GM10266 (cell line): ENCODE measurements around the gene KMT5C.
A peak's percentile ranks its signal among the peaks of the same experiment; 100 is the strongest.

Experiments
- DNase-seq: peaks from one replicate; pipeline ENCODE4 v3.0.0; 2012; ENCODE audit errors: extremely low spot score
- CTCF ChIP-seq: IDR thresholded peaks from 2 replicates; pipeline ENCODE4 v1.5.1; 2012; ENCODE audit warnings: mild to moderate bottlenecking, low read depth; ENCODE audit not compliant: control insufficient read depth, insufficient read depth; ENCODE audit errors: missing control alignments

Gene KMT5C

DNA sequence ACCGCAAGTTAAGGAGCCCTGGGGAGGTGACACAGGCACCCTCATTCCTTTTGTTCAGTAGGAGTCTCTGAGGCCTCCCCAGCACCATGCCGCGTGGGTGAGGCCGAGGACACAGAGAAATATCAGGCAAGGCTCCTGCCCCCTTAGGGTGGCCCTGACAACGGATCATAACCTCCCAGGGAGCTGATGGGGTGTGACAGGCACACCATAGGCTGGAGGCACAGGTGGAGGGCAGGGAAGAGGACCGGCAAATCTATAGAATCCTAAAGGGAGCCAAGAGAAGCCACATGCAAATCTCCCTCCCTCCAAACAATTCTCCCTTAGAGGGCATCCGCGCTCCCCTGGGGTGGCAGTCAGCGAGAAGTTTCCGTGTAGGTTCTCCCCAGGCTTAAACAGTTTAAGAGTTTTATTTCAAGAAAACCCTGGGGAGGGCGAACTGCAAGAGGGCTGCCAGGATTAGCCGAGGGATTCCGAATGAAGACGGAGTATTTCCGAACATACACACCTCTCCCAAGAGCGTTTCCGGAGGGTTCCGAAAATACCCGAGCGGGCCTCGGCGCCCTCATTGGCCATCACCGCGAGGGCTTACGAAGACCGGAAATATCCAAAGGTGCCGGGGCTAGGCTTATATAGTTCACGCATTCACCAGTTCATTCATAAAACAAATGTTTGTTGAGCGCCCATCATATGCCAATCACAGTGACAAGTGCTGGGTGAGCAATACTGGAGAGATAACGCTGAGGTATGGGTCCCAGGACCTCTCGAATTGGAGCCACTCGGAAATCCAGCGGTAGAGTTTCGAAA lies 45.4 kb downstream of the KMT5C start:
- peak; percentile 98 for DNase-seq
- TF ChIP-seq CTCF, result no peak

DNA sequence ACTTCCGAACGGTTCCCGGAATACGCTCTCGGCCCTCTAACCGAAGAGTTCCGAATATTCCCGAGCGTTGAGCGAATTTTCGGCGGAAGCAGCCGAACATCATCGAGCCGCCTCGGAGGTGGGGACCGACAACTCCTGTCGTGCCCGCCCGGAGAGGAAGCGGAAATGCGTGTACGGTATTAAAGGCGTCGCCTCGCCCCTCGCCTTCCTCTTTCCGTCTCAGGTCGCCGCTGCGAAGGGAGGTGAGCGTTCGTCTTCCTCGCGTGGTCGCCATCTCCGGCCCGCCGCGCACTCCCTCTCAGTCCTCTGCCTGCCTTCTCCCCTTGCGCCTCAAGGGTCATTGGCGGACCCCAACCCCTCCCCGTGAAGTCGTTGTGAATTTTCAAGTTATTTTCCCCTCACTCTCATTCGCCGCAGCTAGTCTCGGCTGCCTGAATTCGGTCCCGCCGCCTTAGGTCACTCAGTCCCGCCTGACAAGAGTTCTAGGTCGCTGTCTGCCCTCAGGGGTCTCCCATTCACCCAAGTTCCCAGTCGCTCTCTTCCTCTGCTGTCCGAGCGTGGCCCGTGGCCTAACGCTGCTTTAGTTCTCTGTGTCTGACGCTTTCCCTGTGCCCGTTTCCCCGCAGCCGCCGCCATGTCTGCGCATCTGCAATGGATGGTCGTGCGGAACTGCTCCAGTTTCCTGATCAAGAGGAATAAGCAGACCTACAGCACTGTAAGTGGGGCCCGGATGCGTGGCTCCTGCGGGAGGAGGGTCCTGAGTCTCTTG lies 46.2 kb downstream of the KMT5C start, which contains the start of gene RPL28:
Gene RPL28, plus strand, starts transcription at position 209 of the 769 bp plus-strand sequence. Its CDS starts 426 bp downstream, at position 635.
- no peak for TF ChIP-seq CTCF
- peak; percentile 97 for DNase-seq

DNA sequence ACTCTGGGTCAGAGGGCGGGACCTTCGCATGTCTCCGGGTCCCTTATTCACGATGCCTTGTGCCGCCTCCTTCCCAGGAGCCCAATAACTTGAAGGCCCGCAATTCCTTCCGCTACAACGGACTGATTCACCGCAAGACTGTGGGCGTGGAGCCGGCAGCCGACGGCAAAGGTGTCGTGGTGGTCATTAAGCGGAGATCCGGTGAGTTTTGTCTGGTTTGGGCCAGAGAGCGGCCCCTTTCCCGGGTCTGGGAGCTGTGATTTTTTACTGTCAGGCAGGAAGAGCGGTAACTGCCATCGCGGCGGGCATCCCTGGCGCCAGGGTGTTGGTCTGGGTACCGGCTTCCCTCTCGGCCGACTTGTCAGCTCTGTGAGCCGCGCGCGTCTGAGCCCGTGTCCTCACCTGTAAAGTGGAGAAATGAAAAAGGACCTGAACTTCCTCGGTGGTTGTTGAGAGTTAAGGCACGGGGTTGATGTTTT lies 46.9 kb downstream of the KMT5C start:
- no peak for TF ChIP-seq CTCF
- no peak for DNase-seq

DNA sequence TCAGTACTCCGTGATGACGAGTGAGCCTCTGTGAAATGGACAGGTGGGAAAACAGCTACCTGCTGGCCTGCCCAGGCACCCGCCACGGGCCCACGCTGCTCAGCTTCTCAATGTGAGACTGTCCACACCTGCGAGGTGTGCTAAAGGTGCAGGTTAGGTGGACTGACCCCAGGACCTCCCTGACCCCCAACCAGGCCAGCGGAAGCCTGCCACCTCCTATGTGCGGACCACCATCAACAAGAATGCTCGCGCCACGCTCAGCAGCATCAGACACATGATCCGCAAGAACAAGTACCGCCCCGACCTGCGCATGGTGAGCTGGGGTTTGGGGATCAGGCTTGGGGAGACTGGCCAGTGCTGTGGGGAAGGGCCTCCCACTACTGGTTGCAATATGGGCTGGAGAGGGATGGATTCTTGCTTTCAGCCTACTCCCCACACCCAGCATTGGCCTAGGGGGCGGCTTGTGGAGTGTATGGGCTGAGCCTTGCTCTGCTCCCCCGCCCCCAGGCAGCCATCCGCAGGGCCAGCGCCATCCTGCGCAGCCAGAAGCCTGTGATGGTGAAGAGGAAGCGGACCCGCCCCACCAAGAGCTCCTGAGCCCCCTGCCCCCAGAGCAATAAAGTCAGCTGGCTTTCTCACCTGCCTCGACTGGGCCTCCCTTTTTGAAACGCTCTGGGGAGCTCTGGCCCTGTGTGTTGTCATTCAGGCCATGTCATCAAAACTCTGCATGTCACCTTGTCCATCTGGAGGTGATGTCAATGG lies 48.2 kb downstream of the KMT5C start:
- DNase-seq, result no peak
- TF ChIP-seq CTCF, result no peak

GRCh38 chr19:55389386-55390317 lies 50.0 kb downstream of the KMT5C start:
- no peak for TF ChIP-seq CTCF
- DNase-seq, result no peak

- TF ChIP-seq CTCF, result no peak
- DNase-seq, result no peak
These were observed 50.8 kb downstream of the KMT5C start for GRCh38 chr19:55390461-55390880.
